IMR-90 (cell line): ENCODE data around the gene SBF1. TPM values are rescaled to one million over a fixed set of nuclear protein-coding genes. Genes with fewer than 3 reads are reported as not detected.

Experiments used
- ATAC-seq: fragments of 200-7000 bp; cut with Tn5 transposase; 2 replicates; pipeline ENCODE4 v1.9.1; 2020; ENCODE audit warnings: low read depth, mild to moderate bottlenecking, moderate library complexity
- BruUV-seq: library from RNA; stranded (reverse); fragments of 400-500 nt; replicated peaks from 2 replicates; lab custom pipeline; 2021; lab: Mats Ljungman, UMichigan
- CTCF ChIA-PET: fragments of 300-600 bp; formaldehyde crosslinking; extraction: SDS; loops from one replicate; lab custom pipeline; 2021; ENCODE audit warnings: antibody characterized with exemption; lab: Yijun Ruan, JAX
- POLR2A ChIA-PET: fragments of 300-600 bp; sonication (Branson Sonifier 250); formaldehyde crosslinking; loops from one replicate; lab custom pipeline; 2022; ENCODE audit warnings: antibody characterized with exemption; ENCODE audit not compliant: unreplicated experiment; lab: Charles Lee
- DNase-seq: peaks from one replicate; pipeline ENCODE4 v3.0.0; 2013
- H2AFZ ChIP-seq: replicated peaks from 2 replicates; pipeline ENCODE3; 2013; ENCODE audit warnings: low read length, mild to moderate bottlenecking; ENCODE audit not compliant: poor library complexity
- H2AK5ac ChIP-seq: 2 replicates; pipeline ENCODE4 v1.6.1; 2013; ENCODE audit warnings: low read depth, low read length, inconsistent platforms
- H2AK9ac ChIP-seq: replicated peaks from 2 replicates; pipeline ENCODE3; 2013; ENCODE audit warnings: mild to moderate bottlenecking, low read depth, low read length, moderate library complexity; ENCODE audit not compliant: poor library complexity
- H2BK120ac ChIP-seq: 2 replicates; pipeline ENCODE4 v1.6.1; 2013; ENCODE audit warnings: low read depth, low read length, inconsistent platforms
- H2BK15ac ChIP-seq: 3 replicates; pipeline ENCODE4 v1.6.1; 2013; ENCODE audit warnings: low read depth, low read length, inconsistent platforms
- H2BK20ac ChIP-seq: 2 replicates; pipeline ENCODE4 v1.6.1; 2013; ENCODE audit warnings: low read depth, mild to moderate bottlenecking, inconsistent platforms, low read length, moderate library complexity
- H2BK5ac ChIP-seq: 2 replicates; pipeline ENCODE4 v1.6.1; 2013; ENCODE audit warnings: mild to moderate bottlenecking, low read depth, low read length, inconsistent platforms; ENCODE audit not compliant: poor library complexity, severe bottlenecking
- H3K14ac ChIP-seq: replicated peaks from 2 replicates; pipeline ENCODE4 v1.6.1; 2013; ENCODE audit warnings: low read depth, low read length, inconsistent platforms
- H3K18ac ChIP-seq: 2 replicates; pipeline ENCODE4 v1.6.1; 2013; ENCODE audit warnings: low read depth, low read length, control low read depth
- H3K23ac ChIP-seq: 2 replicates; pipeline ENCODE4 v1.6.1; 2013; ENCODE audit warnings: low read depth, low read length, inconsistent platforms
- H3K27ac ChIP-seq: 2 replicates; pipeline ENCODE4 v1.5.1; 2013; ENCODE audit warnings: mild to moderate bottlenecking, control low read depth, low read length; ENCODE audit not compliant: insufficient read depth
- H3K27me3 ChIP-seq: 2 replicates; pipeline ENCODE4 v1.6.1; 2013; ENCODE audit warnings: low read length; ENCODE audit not compliant: control insufficient read depth, insufficient read depth
- H3K36me3 ChIP-seq: 2 replicates; pipeline ENCODE4 v1.6.1; 2013; ENCODE audit warnings: low read length, mixed read lengths; ENCODE audit not compliant: control insufficient read depth, insufficient read depth
- H3K4ac ChIP-seq: 2 replicates; pipeline ENCODE4 v1.6.1; 2013; ENCODE audit warnings: low read depth, low read length, inconsistent platforms
- H3K4me1 ChIP-seq: 2 replicates; pipeline ENCODE4 v1.6.1; 2013; ENCODE audit warnings: low read length, mixed read lengths; ENCODE audit not compliant: control insufficient read depth, insufficient read depth
- H3K4me2 ChIP-seq: 2 replicates; pipeline ENCODE4 v1.6.1; 2013; ENCODE audit warnings: low read depth, mild to moderate bottlenecking, control low read depth, low read length, moderate library complexity
- H3K4me3 ChIP-seq: 2 replicates; pipeline ENCODE4 v1.5.1; 2013; ENCODE audit warnings: low read depth, mild to moderate bottlenecking, control low read depth, low read length, moderate library complexity; ENCODE audit not compliant: insufficient read depth
- H3K56ac ChIP-seq: 2 replicates; pipeline ENCODE4 v1.6.1; 2013; ENCODE audit warnings: low read length, inconsistent platforms; ENCODE audit not compliant: insufficient read depth; ENCODE audit errors: extremely low read depth
- H3K79me1 ChIP-seq, 2 experiments: 2 replicates each; pipeline ENCODE4 v1.6.1; 2013; ENCODE audit warnings: low read length in 2 of 2, inconsistent platforms in 1 of 2, low read depth in 1 of 2
- H3K9ac ChIP-seq: 2 replicates; pipeline ENCODE4 v1.6.1; 2013; ENCODE audit warnings: low read depth, low read length, control low read depth
- H3K9me1 ChIP-seq: 2 replicates; pipeline ENCODE4 v1.6.1; 2013; ENCODE audit warnings: low read length, inconsistent platforms; ENCODE audit not compliant: insufficient read depth
- H3K9me3 ChIP-seq: 2 replicates; pipeline ENCODE4 v1.6.1; 2013; ENCODE audit warnings: low read length; ENCODE audit not compliant: control insufficient read depth, insufficient read depth
- H4K20me1 ChIP-seq: 2 replicates; pipeline ENCODE4 v1.6.1; 2013; ENCODE audit warnings: low read length, inconsistent platforms; ENCODE audit not compliant: insufficient read depth
- H4K5ac ChIP-seq: 2 replicates; pipeline ENCODE4 v1.6.1; 2013; ENCODE audit warnings: mild to moderate bottlenecking, low read depth, low read length, control low read depth
- H4K8ac ChIP-seq, 2 experiments: 2 replicates each; pipeline ENCODE4 v1.6.1; 2013; ENCODE audit warnings: low read depth in 2 of 2, low read length in 2 of 2, control low read depth in 1 of 2, inconsistent platforms in 1 of 2
- H4K91ac ChIP-seq: 2 replicates; pipeline ENCODE4 v1.6.1; 2013; ENCODE audit warnings: low read depth, low read length, inconsistent platforms; ENCODE audit not compliant: insufficient read depth
- RAD21 ChIP-seq: IDR thresholded peaks from 2 replicates; pipeline ENCODE4 v1.6.1; 2012; ENCODE audit warnings: low read length, improper control_type of control experiment
- RCOR1 ChIP-seq: IDR thresholded peaks from 2 replicates; pipeline ENCODE4 v1.6.1; 2012; ENCODE audit warnings: mild to moderate bottlenecking, low read length, improper control_type of control experiment; ENCODE audit not compliant: insufficient replicate concordance
- WGBS, 2 experiments: methylation state at CpG; one replicate each; pipeline versions ENCODE4 v1.1.5 to v1.1.7; 2013; ENCODE audit warnings: missing lambda C conversion rate in 2 of 2; ENCODE audit not compliant: insufficient read length in 1 of 2; ENCODE audit errors: extremely low coverage in 2 of 2; 5-methylcytosine and 5-hydroxymethylcytosine counted together
- dilution Hi-C: fragments of 300-500 bp; cut with HindIII; formaldehyde crosslinking; loops from one replicate; pipeline ENCODE4 v1.14.3; 2018; ENCODE audit warnings: low sequenced_read_pairs; ENCODE audit not compliant: unreplicated experiment
- in situ Hi-C: fragments of 300-500 bp; cut with MboI; formaldehyde crosslinking; loops from 3 replicates; pipeline ENCODE4 v1.14.3; 2019; ENCODE audit warnings: low sequenced_read_pairs, inconsistent platforms, mixed read lengths
- intact Hi-C: fragments of 100-400 bp; cut with micrococcal nuclease; formaldehyde crosslinking; loops from 2 replicates; pipeline ENCODE4 v1.10.0; 2022
- polyA plus RNA-seq, 3 experiments: library from polyadenylated mRNA; depleted of rRNA; stranded (reverse); fragments of >200 nt; gene quantifications; 2 replicates each; pipeline ENCODE4 v1.2.3, GENCODE V29; 2012; ENCODE audit warnings: low replicate concordance in 1 of 3
- total RNA-seq: library from RNA; depleted of rRNA; stranded (reverse); fragments of >200 nt; gene quantifications from 2 replicates; pipeline ENCODE4 v1.2.3, GENCODE V29; 2012

SBF1 gene
- total and polyA plus RNA-seq, 2 of the 4 experiments (the other 2 are of a cell fraction) = 21.5 to 33.2 TPM

GRCh38 chr22:50444663-50445062, 30.2 kb downstream of the SBF1 start:
- Histone ChIP-seq H2AFZ (no peak overlapping the region), H2AK5ac (no peak overlapping the region), H3K9me1 (no peaks in the 10 kb centered on the region), H3K27ac (no peak overlapping the region), H3K4me3 (no peak overlapping the region), H2AK9ac (peak overlapping the region; percentile 25), H3K4me2 (no peak overlapping the region), H2BK5ac (no peak overlapping the region), H3K4me1 (no peaks in the 10 kb centered on the region), H3K36me3 (peaks cover 61% of the 10 kb centered on the region), H3K23ac (no peak overlapping the region), H3K14ac (no peak overlapping the region), H4K91ac (no peak overlapping the region), H4K8ac (no peak overlapping the region), H4K20me1 (peaks cover 28% of the 10 kb centered on the region), H3K18ac (no peak overlapping the region), H2BK120ac (no peak overlapping the region), H3K56ac (no peak overlapping the region), H3K27me3 (no peaks in the 10 kb centered on the region), H3K79me1 (peaks cover 0 to 10% of the 10 kb centered on the region in 2 experiments; a peak in 1 of 4 replicates), H2BK15ac (no peak overlapping the region), H3K4ac (no peak overlapping the region), H3K9me3 (no peaks in the 10 kb centered on the region), H2BK20ac (no peak overlapping the region), H3K9ac (no peak overlapping the region), H4K5ac (no peak overlapping the region)
- 80% methylated on average over 1 of the region's 5 CpGs; no CpG with 5 or more reads in 1 of the 2 experiments for WGBS, 2 experiments
- intact Hi-C loops = no loop called here
- ATAC-seq (peak; percentile 54), DNase-seq (peak; percentile 78)
- dilution Hi-C loops = no loop called here
- in situ Hi-C loops = no loop called here
- TF ChIP-seq RAD21 (no peak), RCOR1 (no peak)
- POLR2A ChIA-PET = no interaction called here
- BruUV-seq = no TSS peak
- CTCF ChIA-PET = no interaction called here
